A673 (cell line): ENCODE results near the gene RPL34. TPM values are rescaled to one million over a fixed set of nuclear protein-coding genes. Genes with fewer than 3 reads are reported as not detected.

Experiments used
- Bru-seq: library from RNA; stranded (reverse); fragments of 400-500 nt; gene quantifications from one replicate; lab custom pipeline; 2021; lab: Mats Ljungman, UMichigan
- BruChase-seq, 2 experiments: library from RNA; stranded (reverse); fragments of 400-500 nt; gene quantifications; one replicate each; lab custom pipeline; 2021; lab: Mats Ljungman, UMichigan
- BruUV-seq: library from RNA; stranded (reverse); fragments of 400-500 nt; replicated peaks from 2 replicates; lab custom pipeline; 2021; lab: Mats Ljungman, UMichigan
- CTCF ChIA-PET: fragments of 300-600 bp; sonication (Branson Sonifier 250); formaldehyde crosslinking; loops from one replicate; lab custom pipeline; 2022; ENCODE audit warnings: antibody characterized with exemption; lab: Charles Lee
- POLR2A ChIA-PET: fragments of 300-600 bp; sonication (Branson Sonifier 250); formaldehyde crosslinking; loops from one replicate; lab custom pipeline; 2022; ENCODE audit warnings: antibody characterized with exemption; ENCODE audit not compliant: low non-redundant PET; lab: Charles Lee
- DNase-seq: peaks from one replicate; pipeline ENCODE4 v3.0.0-alpha.2; 2015; ENCODE audit warnings: low spot score
- H3K27ac ChIP-seq: fragments of 200-600 bp; sonication (generic); 2 replicates; pipeline ENCODE4 v1.5.1; 2016; ENCODE audit warnings: mixed run types, low read depth, mild to moderate bottlenecking, mixed read lengths, antibody characterized with exemption, low read length; ENCODE audit not compliant: poor library complexity, severe bottlenecking
- H3K27me3 ChIP-seq: fragments of 200-600 bp; sonication (generic); replicated peaks from 2 replicates; pipeline ENCODE4 v1.6.1; 2017; ENCODE audit warnings: mixed run types, low read depth, mild to moderate bottlenecking, mixed read lengths, antibody characterized with exemption, low read length; ENCODE audit not compliant: insufficient read depth, poor library complexity
- H3K36me3 ChIP-seq: fragments of 200-600 bp; sonication (generic); 2 replicates; pipeline ENCODE4 v1.6.1; 2016; ENCODE audit warnings: mixed run types, mild to moderate bottlenecking, mixed read lengths, antibody characterized with exemption, low read length; ENCODE audit not compliant: insufficient read depth, poor library complexity, severe bottlenecking
- H3K4me1 ChIP-seq: fragments of 200-600 bp; sonication (generic); 2 replicates; pipeline ENCODE4 v1.6.1; 2017; ENCODE audit warnings: mixed run types, mild to moderate bottlenecking, mixed read lengths, antibody characterized with exemption, low read length; ENCODE audit not compliant: insufficient read depth, poor library complexity, severe bottlenecking
- H3K4me3 ChIP-seq: fragments of 200-600 bp; sonication (generic); 2 replicates; pipeline ENCODE4 v1.5.1; 2016; ENCODE audit warnings: low read depth, mixed run types, mild to moderate bottlenecking, mixed read lengths, low read length; ENCODE audit not compliant: poor library complexity, severe bottlenecking
- H3K9me3 ChIP-seq: fragments of 200-600 bp; sonication (generic); 2 replicates; pipeline ENCODE4 v1.6.1; 2016; ENCODE audit warnings: mixed run types, low read depth, mild to moderate bottlenecking, mixed read lengths, antibody characterized with exemption, low read length; ENCODE audit not compliant: poor library complexity, severe bottlenecking
- EZH2 ChIP-seq: fragments of 200-600 bp; sonication (generic); IDR thresholded peaks from 2 replicates; pipeline ENCODE4 v1.6.1; 2017; ENCODE audit warnings: borderline replicate concordance, low read depth, mild to moderate bottlenecking, mixed read lengths, antibody characterized with exemption, low read length; ENCODE audit not compliant: poor library complexity, severe bottlenecking
- intact Hi-C: fragments of 100-400 bp; cut with micrococcal nuclease; formaldehyde crosslinking; loops from one replicate; pipeline ENCODE4 v1.10.0; 2022; ENCODE audit not compliant: unreplicated experiment
- long read RNA-seq: library from polyadenylated mRNA; stranded (forward); transcript quantifications from one replicate; pipeline ENCODE4 v2.0.0, GENCODE V29; 2022
- total RNA-seq: library from RNA; stranded (reverse); gene quantifications from 2 replicates; pipeline ENCODE4 v1.2.3, GENCODE V29; 2021
- TF ChIP-seq, protein P1 (sequence below): fragments of 300-800, 200-600 bp; sonication (generic); conservative IDR thresholded peaks from 2 replicates; pipeline ENCODE4 v1.5.1; 2017; ENCODE audit warnings: low read depth, mild to moderate bottlenecking, antibody characterized with exemption, low read length, moderate library complexity, mixed read lengths

The RPL34 gene
- total RNA-seq (855 and 932 TPM in 2 replicates), Bru-seq, nascent RNA (percentile 99 among the genes with signal in this experiment), BruChase-seq, experiment 1, labeled RNA remaining after a 2-hour chase (percentile 93 among the genes with signal in this experiment), BruChase-seq, experiment 2, labeled RNA remaining after a 6-hour chase (percentile 96 among the genes with signal in this experiment)
- long read RNA-seq, transcript RPL34-201 (5 exons, 529 nt) = minor isoform, 43 of 727 reads
- long read RNA-seq, transcript RPL34-202 (5 exons, 441 nt) = major isoform, 563 of 727 reads
- long read RNA-seq, partial matches to known transcripts = 99 of 727 reads
- long read RNA-seq, other reads (novel, unspliced or antisense) = 17 of 727 reads

DNA sequence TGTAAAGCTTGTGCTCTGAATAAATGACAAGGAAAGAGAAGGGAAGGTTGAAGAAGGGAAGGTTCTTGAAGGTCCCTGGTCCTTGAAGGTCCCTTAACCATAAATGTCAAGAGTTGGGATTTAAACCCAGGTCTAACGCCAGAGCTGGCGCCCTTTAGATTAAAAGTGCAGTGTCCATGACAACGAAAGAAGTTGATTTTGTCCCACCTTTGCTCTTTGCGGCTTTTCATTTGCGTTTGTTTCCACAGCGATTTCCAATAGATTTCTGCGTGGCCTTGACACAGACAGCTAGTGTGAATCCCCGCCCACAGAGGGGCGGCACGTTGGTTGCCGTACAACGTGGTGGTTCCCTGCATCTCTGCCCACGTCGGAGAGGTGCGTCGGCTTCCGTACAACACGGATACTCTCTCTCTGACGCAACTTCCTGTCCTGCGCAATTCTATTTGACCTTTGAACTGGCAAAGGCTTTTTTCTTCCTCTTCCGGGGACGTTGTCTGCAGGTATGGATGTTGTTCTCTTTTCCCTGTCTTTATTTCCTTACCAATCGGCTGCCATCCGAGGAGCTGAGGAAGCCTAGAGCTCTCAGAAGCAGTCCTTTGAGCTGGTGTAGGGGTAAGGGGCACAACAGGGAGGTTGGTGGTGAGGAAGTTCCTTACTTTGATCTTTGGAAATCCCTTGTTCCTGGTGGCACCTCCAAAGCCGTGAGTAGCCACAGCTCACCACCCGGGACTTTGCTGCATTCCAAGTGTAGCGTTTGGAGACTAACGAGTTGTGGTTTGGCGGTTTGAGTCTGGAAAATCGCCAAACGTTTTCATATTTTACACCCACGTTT lies at the start of gene RPL34:
Gene RPL34 (plus strand): TSS at position 476 of the 832 bp plus-strand sequence. CDS start 1,384 bp downstream, outside the sequence.
- Histone ChIP-seq H3K27ac (peak within 1 kb of the TSS; percentile 83), H3K36me3 (peaks cover 39% of the 10 kb centered on the region), H3K4me1 (peaks cover 27% of the 10 kb centered on the region), H3K27me3 (no peaks in the 10 kb centered on the region), H3K4me3 (peak within 1 kb of the TSS; percentile 76), H3K9me3 (no peaks in the 10 kb centered on the region)
- POLR2A ChIA-PET = no interaction called here
- CTCF ChIA-PET = no interaction called here
- no TSS peak for BruUV-seq
- intact Hi-C loops = no loop called here
- TF ChIP-seq EZH2 = no peak
- TF ChIP-seq, protein P1, sequence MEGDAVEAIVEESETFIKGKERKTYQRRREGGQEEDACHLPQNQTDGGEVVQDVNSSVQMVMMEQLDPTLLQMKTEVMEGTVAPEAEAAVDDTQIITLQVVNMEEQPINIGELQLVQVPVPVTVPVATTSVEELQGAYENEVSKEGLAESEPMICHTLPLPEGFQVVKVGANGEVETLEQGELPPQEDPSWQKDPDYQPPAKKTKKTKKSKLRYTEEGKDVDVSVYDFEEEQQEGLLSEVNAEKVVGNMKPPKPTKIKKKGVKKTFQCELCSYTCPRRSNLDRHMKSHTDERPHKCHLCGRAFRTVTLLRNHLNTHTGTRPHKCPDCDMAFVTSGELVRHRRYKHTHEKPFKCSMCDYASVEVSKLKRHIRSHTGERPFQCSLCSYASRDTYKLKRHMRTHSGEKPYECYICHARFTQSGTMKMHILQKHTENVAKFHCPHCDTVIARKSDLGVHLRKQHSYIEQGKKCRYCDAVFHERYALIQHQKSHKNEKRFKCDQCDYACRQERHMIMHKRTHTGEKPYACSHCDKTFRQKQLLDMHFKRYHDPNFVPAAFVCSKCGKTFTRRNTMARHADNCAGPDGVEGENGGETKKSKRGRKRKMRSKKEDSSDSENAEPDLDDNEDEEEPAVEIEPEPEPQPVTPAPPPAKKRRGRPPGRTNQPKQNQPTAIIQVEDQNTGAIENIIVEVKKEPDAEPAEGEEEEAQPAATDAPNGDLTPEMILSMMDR = no peak
- peak; percentile 99 for DNase-seq

DNA sequence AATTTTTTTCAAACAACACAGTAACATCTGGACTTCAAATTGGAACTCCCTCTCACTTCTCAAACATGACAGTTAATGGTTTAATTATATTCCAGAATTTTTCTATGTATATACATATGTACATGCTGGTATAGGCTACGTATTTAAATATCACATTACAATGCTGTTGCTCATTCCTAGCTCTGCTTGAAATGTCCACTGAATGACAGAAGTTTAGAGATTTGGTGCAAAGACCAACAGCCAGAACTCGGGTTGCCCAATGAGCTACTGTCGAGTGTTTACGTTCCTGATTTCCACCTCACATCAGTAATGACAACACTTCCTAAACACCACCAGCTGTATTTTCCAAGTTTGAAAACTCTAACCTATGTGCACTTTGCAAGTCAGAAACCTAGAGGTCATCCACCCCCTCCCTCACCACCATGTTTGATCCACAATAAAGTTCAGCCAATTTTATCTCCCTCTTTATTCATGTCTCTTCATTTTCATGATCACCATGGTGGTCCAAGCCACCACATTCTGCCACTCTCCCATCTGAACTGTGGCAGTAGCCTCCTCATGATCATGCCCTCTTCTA lies 49.3 kb upstream of the RPL34 start:
- Histone ChIP-seq H3K9me3 (no peaks in the 10 kb centered on the region), H3K4me1 (no peaks in the 10 kb centered on the region), H3K4me3 (no peak overlapping the region), H3K27ac (no peak overlapping the region), H3K27me3 (no peaks in the 10 kb centered on the region), H3K36me3 (no peaks in the 10 kb centered on the region)
- CTCF ChIA-PET = interaction anchor here (0.8 to 2.6 kb wide), 2 partner anchors 27 to 552 kb away, joined by 3 to 13 read pairs; no protein-coding TSS in a partner anchor
- intact Hi-C loops = loop anchor here (5.0 to 10.0 kb wide), 2 partner anchors 49 to 506 kb away; no protein-coding TSS in a partner anchor
- POLR2A ChIA-PET = interaction anchor here (0.6 kb wide), 1 partner anchor 93 kb away, joined by 3 read pairs; no protein-coding TSS in a partner anchor
- DNase-seq = no peak
- TF ChIP-seq EZH2 = no peak
- TF ChIP-seq, protein P1 = no peak
- BruUV-seq = no TSS peak

DNA sequence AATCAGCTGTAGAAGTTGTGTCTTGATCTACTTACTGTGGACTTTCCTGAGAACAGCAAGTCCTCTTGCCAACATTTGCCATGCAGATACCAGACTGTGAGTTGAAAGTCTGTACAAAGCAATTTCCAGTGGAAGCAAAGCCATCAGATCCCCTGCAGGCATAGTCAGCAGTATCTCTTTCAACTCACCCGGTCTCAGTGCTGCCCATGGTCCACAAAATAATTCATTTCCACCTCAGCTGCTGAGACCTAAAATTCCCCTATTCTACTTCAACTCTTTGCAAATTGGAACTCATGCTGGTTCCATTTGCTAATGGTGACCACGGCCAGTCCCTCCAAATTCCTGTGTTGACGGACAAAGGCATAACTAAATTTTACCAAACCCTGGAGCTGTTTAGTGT lies 46.0 kb upstream of the RPL34 start:
- no peak for DNase-seq
- no peak overlapping the region for H3K4me3 ChIP-seq
- no TSS peak for BruUV-seq
- ChIA-PET CTCF (interaction anchor here (0.5 kb wide), 1 partner anchor 148 kb away, joined by 4 read pairs; no protein-coding TSS in a partner anchor), POLR2A (interaction anchor here (0.6 kb wide), 1 partner anchor 113 kb away, joined by 3 read pairs; no protein-coding TSS in a partner anchor)
- TF ChIP-seq, protein P1 = no peak
- no peak for TF ChIP-seq EZH2
- intact Hi-C loops = loop anchor here (5.0 to 10.0 kb wide), 2 partner anchors 52 to 510 kb away; no protein-coding TSS in a partner anchor
- no peaks in the 10 kb centered on the region for H3K36me3 ChIP-seq
- no peaks in the 10 kb centered on the region for H3K4me1 ChIP-seq
- H3K27ac ChIP-seq = no peak overlapping the region
- no peaks in the 10 kb centered on the region for H3K27me3 ChIP-seq
- no peaks in the 10 kb centered on the region for H3K9me3 ChIP-seq
